Activated T-cell treated with anti-CD3 and anti-CD28 coated beads for 48 hours (primary cell): Measurements from ENCODE around the gene EEIG2.
"Not testable (repeated sequence)": the region's sequence is repeated elsewhere in the genome, so short reads cannot be mapped to it uniquely, and the experiment has no call there.

Source experiments
- DNase-seq: peaks from one replicate; pipeline ENCODE4 v3.0.0-alpha.2; 2020; ENCODE audit warnings: low read depth

Gene EEIG2

GRCh38 chr1:108547493-108547892 is 12.4 kb upstream of the EEIG2 start:
- not testable (repeated sequence) for DNase-seq

GRCh38 chr1:108551137-108551862 is 8.6 kb upstream of the EEIG2 start:
- DNase-seq, result no peak

- no peak for DNase-seq
Measured at GRCh38 chr1:108553905-108554304, 6.0 kb upstream of the EEIG2 start.

GRCh38 chr1:108554682-108555427 is 5.0 kb upstream of the EEIG2 start:
- DNase-seq, result no peak

GRCh38 chr1:108556066-108556465 is 3.8 kb upstream of the EEIG2 start:
- no peak for DNase-seq

DNA sequence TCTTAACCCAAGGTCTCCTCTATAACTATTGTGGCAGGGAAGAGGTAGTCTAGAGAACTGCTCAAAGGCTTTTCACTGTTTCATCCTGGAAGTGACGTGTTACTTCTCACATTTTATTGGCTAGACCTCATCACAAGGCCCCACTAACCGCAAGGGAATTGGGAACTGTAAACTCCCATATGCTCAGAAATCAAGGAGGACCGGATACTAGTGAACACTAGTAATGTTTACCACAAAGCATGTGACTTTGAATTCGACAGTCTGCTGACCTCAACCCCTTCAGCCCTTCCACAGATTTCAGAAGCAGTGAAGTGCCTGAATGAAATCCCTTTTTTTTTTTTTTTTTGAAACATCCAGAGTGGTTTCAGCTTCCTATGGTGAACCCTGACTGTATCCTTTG is 3.4 kb upstream of the EEIG2 start:
- DNase-seq, result no peak

GRCh38 chr1:108557296-108557695 is 2.6 kb upstream of the EEIG2 start:
- DNase-seq, result no peak

DNA sequence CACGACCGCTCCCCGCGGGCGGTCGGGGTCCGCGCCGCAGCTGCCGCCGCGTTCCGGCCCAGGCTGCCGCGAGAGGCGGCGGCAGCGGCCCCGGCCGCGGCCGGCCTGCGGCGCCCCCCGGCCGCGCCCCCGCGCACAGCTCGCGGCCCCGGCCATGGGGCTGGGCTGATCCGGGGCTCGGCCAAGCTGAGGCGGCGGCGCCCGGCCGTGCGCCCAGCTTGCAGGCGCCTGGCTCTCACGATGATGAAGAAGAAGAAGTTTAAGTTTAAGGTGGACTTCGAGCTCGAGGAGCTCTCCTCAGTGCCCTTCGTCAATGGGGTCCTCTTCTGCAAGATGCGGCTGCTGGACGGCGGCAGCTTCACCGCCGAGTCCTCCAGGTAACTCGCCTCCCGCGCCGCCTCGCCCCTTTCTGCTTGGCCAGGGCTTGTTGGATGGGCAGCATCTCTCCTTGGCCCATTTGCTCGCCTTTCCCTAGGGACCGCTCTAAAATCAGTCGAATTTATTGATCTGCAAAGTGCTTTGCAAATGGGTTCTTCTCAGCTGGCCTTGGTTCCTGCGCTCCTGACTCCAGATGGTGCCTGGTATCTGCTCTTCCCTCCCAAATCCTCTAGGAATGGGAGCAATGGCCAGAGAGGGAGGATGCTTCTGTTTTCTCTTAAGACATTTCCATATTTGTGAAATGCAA is 431 bp downstream of the EEIG2 start:
- DNase-seq, result peak; percentile 15

GRCh38 chr1:108560874-108561459 is 1.1 kb downstream of the EEIG2 start:
- peak; percentile 22 for DNase-seq

DNA sequence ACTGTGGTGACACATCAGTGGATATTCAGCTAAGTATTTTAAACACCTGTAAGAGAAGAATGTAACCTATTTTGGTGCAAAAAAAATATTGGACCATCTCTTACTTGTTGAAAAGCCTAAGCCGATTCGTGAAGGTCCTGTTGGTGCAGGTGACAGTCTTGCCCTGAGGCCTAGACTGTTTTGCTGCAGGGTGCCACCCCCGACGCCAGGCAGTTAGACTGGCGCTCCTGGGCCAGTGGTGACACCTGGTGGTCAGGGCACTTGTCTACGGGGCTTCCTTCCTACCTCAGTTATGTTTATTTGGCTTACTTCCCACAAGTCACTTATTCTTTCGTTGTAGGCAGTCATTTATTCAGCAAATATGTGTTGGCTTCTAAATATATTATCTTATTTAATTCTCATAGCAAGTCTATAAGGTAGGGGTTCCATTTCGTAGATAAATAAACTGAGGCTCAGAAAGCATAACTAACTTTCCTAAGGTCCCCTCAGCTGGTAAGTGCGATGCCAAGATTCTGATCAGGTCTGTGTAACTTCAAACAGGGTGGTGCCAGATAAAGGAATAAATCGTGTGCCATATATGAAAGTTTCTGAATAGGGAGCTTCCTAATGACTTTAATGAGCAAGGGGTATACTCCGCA is 1.9 kb downstream of the EEIG2 start:
- peak; percentile 74 for DNase-seq

- no peak for DNase-seq
Measured at GRCh38 chr1:108563808-108564207, 3.9 kb downstream of the EEIG2 start.

DNA sequence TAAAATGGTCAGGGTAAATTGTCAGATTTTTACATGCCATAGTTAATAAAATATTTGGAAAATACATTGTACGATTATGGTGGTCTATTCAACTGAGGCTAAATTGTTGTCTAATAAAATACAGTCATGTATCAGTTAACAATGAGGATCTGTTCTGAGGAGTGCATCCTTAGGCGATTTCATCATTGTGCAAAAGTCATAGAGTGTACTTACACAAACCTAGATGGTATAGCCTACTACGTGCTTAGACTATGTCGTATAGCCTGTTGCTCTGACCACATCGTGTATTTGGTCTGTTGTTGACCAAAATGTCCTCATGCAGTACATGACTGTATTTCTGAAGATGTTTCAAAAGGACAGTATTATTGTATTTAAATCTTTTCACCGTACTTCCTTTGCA is 5.2 kb downstream of the EEIG2 start:
- DNase-seq, result no peak

DNA sequence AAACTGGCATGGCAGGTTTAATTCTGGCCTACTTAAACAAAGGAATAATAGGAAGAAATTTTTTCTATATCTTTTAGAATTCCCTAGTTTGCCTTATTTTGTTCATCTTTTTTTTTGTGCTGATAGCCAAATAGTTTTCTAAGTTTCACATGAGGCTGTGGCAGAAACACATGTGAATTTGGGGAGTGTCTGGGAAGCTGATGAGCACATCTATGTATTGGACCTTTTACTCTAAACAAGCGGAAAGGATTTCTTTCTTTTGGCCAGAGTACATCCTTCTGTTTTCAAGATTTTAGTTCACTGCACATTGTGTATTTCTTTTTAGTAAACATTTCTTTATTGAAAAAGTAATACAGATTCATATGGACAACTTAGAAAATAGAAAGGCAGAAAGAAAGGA is 5.6 kb downstream of the EEIG2 start:
- no peak for DNase-seq

DNA sequence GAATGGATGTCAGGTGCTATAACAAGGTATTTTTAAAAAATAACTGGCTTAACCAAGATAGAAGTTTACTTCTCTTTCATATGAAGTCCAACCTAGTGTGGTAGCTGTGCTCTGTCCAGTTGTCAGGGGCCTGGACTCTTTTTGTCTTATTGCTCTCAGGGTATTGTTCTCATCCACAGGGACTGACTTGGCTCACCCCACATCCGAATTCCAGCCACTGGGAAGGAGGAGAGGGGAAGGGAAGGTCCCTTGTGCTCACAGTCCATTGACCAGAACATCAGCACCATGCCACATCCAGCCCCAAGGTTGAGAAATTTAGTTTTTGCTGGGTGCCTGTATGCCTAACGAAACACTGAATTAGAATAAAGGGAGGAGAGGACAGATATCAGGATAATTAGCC is 8.7 kb downstream of the EEIG2 start:
- no peak for DNase-seq

DNA sequence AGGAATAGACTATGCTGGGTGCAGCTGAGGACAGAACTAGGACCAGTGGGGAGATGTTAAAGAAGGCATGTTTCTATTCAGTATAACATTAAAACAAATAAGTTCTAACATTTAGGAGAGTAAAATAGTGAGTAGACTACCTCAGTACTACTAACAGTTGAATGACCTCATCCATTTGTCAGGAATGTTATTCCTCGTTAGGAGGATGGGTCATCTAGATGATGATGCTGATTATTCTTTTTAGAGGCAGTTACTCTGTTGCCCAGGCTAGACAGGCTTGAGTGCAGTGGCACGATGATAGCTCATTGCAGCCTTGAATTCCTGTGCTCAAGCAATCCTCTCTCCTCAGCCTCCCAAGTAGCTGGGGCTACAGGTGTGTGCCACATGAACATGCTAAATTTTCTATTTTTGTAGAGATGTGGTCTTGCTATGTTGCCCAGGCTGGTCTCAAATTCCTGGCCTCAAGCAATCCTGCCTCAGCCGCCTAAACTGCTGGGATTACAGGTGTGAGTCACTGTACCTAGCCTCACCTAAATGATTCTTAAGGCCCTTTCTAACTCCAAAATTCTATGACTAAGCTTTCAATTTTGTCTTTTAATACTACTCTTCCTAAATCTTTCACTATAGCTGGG is 9.3 kb downstream of the EEIG2 start:
- no peak for DNase-seq

DNA sequence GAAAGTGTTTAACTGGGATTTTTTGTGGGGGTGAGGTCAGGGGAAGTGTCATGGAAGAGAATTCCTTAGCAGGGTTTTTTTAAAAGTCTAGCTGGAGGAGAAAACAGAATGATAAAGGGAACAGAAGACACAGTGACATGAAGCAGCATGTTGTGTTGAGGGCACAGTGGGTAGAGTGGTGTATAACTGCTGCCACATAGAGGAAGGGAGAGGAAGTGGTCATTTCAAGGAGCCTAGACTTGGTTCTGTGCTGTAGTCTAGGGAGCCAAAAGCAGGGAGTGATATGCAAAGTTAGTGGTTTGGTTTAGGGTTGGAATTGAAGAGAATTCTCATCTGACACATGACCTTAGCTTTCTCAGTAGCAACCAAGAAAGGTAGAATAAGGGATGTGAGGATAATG is 10.2 kb downstream of the EEIG2 start:
- DNase-seq, result no peak

DNA sequence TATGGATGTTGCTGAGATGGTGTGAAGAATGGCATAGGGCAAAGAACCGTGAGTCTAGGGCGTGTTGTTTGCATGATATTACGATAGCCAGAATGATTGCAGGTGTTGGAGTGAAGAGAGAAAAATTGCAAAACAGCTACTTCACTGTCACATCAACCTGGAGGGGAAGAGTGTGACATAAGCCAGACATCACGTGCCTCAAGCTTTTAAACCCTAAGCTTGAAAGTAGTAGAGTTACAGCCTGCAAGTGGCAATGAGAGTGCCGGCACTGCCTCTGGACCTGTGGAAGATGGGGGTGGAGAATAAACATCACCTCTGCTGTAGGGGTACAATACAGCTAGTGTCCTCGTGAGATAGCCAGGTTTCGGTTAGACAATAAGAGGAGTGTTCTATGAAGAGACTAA is 11.1 kb downstream of the EEIG2 start:
- no peak for DNase-seq

DNA sequence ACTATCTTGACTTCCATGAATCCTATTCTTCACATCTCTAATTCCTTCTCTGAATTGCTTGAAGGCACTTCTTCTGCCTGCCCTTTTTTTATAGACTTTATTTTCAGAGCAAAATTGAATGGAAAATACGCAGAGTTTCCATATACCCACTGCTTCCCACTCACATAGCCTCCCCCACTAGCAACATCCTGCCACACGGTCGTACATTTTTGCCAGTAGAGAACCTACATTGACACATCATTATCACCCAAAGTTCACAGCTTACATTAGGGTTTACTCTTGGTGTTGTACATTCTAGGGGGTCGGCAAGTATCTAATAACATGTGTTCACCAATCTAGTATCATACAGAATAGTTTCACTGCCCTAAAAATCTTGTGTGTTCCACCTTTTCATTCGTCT is 12.3 kb downstream of the EEIG2 start:
- DNase-seq, result no peak

DNA sequence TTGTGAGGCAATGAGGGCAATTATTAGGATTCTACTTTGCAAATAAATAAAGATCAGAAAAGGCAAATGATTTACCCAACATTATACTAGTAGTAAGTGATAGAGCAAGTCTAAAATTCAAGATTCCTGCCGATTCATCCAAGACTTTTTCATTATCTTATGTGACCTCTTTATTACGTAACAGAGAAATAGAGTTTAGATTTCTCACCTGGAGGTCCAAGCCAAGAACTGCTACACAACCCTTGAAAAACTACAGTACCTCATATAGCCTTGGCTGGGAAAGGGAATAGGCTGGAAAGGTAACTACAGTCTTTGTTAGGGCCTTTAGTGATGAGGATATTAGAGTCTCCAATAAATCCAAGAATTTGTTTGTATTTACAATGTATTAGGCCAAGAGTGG is 13.3 kb downstream of the EEIG2 start:
- DNase-seq, result no peak

- DNase-seq, result no peak
Measured at GRCh38 chr1:108574008-108574407, 14.1 kb downstream of the EEIG2 start.

DNA sequence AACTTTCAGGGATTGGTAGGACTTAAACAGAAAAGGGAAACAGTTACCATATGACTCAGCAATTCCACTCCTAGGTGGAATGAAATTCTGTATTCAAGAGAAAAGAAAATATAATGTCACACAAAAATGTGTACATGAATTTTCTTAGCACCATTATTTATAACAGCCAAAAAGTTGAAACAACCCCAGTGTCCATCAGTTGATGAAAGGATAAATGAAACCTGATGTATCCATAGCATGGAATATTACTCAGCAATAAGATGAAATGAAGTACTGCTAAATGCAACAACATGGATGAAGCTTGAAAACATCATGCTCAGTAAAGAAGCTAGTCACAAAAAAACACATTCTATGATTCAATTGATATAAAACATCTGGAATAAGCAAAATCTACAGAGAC is 15.5 kb downstream of the EEIG2 start:
- DNase-seq, result no peak
